Stimulated activated CD4-positive, alpha-beta T cell treated with anti-CD3 and anti-CD28 coated beads, Interleukin-1b, Interleukin-23, amount 100 ng/mL, for 4 hours (primary cell): ENCODE data around the gene CD81.

Experiments used
- DNase-seq, 2 donors: peaks; one replicate each; pipeline ENCODE4 v3.0.0-alpha.2; 2020; ENCODE audit warnings: low read depth in 2 of 2

The CD81 gene

GRCh38 chr11:2421226-2421994, 44.3 kb downstream of the CD81 start:
- DNase-seq, result no peak

- no peak for DNase-seq
Measured at GRCh38 chr11:2421996-2422395, 44.9 kb downstream of the CD81 start.

- no peak for DNase-seq
Measured at GRCh38 chr11:2422461-2423156, 45.5 kb downstream of the CD81 start.

- DNase-seq, result no peak
Measured at GRCh38 chr11:2423157-2424025, 46.3 kb downstream of the CD81 start.

GRCh38 chr11:2424811-2425495, 47.8 kb downstream of the CD81 start:
- DNase-seq, result no peak

- DNase-seq, result no peak
Measured at GRCh38 chr11:2425506-2425905, 48.4 kb downstream of the CD81 start.

GRCh38 chr11:2426221-2426620, 49.1 kb downstream of the CD81 start:
- no peak for DNase-seq

GRCh38 chr11:2426826-2427521, 49.9 kb downstream of the CD81 start:
- no peak for DNase-seq

- DNase-seq, result no peak
Measured at GRCh38 chr11:2427721-2428321, 50.7 kb downstream of the CD81 start.

- DNase-seq, result peak; percentile 84 to 89
Measured at GRCh38 chr11:2428322-2428795, 51.2 kb downstream of the CD81 start.

GRCh38 chr11:2431395-2431794, 54.3 kb downstream of the CD81 start:
- DNase-seq, result no peak

GRCh38 chr11:2432171-2432621, 55.1 kb downstream of the CD81 start:
- no peak for DNase-seq

- DNase-seq, result no peak
Measured at GRCh38 chr11:2432628-2433071, 55.5 kb downstream of the CD81 start.

- DNase-seq, result no peak
Measured at GRCh38 chr11:2433106-2433925, 56.2 kb downstream of the CD81 start.

GRCh38 chr11:2434008-2434407, 56.9 kb downstream of the CD81 start:
- DNase-seq, result no peak

GRCh38 chr11:2434506-2435255, 57.6 kb downstream of the CD81 start:
- DNase-seq, result no peak

GRCh38 chr11:2435288-2436012, 58.3 kb downstream of the CD81 start:
- DNase-seq, result no peak

GRCh38 chr11:2436013-2436520, 59.0 kb downstream of the CD81 start:
- no peak for DNase-seq
